GM23338 (cell line): ENCODE data around the gene OR5AU1. TPM values are rescaled to one million over a fixed set of nuclear protein-coding genes. Genes with fewer than 3 reads are reported as not detected.

Experiments
- ATAC-seq: fragments of 200-7000 bp; cut with Tn5 transposase; 3 replicates; pipeline ENCODE4 v1.9.1; 2020
- DNase-seq: peaks from one replicate; pipeline ENCODE4 v3.0.0-alpha.2; 2015; ENCODE audit warnings: low spot score
- H2AFZ ChIP-seq: fragments of 200-600 bp; sonication (generic); 2 replicates; pipeline ENCODE4 v1.8.0; 2016; ENCODE audit warnings: antibody characterized with exemption, mild to moderate bottlenecking, moderate library complexity
- H3F3A ChIP-seq: fragments of 200-600 bp; sonication (generic); replicated peaks from 2 replicates; pipeline ENCODE4 v1.8.0; 2017; ENCODE audit warnings: antibody characterized with exemption, mixed run types, low read depth
- H3K27ac ChIP-seq: fragments of 200-600 bp; sonication (generic); 2 replicates; pipeline ENCODE4 v1.6.1; 2016; ENCODE audit warnings: low read depth
- H3K27me3 ChIP-seq: fragments of 200-600 bp; sonication (generic); 2 replicates; pipeline ENCODE4 v1.8.0; 2016; ENCODE audit warnings: mild to moderate bottlenecking, mixed run types, moderate library complexity; ENCODE audit not compliant: insufficient read depth
- H3K36me3 ChIP-seq: fragments of 200-600 bp; sonication (generic); 2 replicates; pipeline ENCODE4 v1.8.0; 2016; ENCODE audit warnings: mild to moderate bottlenecking; ENCODE audit not compliant: insufficient read depth
- H3K4me1 ChIP-seq: fragments of 200-600 bp; sonication (generic); 2 replicates; pipeline ENCODE4 v1.8.0; 2016; ENCODE audit warnings: mild to moderate bottlenecking, moderate library complexity; ENCODE audit not compliant: insufficient read depth
- H3K4me2 ChIP-seq: fragments of 200-600 bp; sonication (generic); 2 replicates; pipeline ENCODE4 v1.7.1; 2017; ENCODE audit warnings: mixed run types
- H3K4me3 ChIP-seq: fragments of 200-600 bp; sonication (generic); 2 replicates; pipeline ENCODE4 v1.6.1; 2016; ENCODE audit warnings: mixed run types
- H3K79me2 ChIP-seq: fragments of 200-600 bp; sonication (generic); replicated peaks from 2 replicates; pipeline ENCODE4 v1.8.0; 2017; ENCODE audit warnings: mild to moderate bottlenecking; ENCODE audit not compliant: insufficient read depth
- H3K9me2 ChIP-seq: fragments of 200-600 bp; sonication (generic); 2 replicates; pipeline ENCODE4 v1.8.0; 2017; ENCODE audit not compliant: insufficient read depth
- H4K20me1 ChIP-seq: fragments of 200-600 bp; sonication (generic); replicated peaks from 2 replicates; pipeline ENCODE4 v1.8.0; 2017; ENCODE audit warnings: mild to moderate bottlenecking; ENCODE audit not compliant: insufficient read depth
- H3K27ac Mint-ChIP-seq: 2 replicates; pipeline ENCODE4 v1.8.0; 2020; ENCODE audit warnings: inconsistent platforms, mild to moderate bottlenecking, moderate library complexity, mixed read lengths
- H3K27me3 Mint-ChIP-seq: 3 replicates; pipeline ENCODE4 v1.8.0; 2022; ENCODE audit warnings: low read depth, mild to moderate bottlenecking, moderate library complexity, mixed read lengths, inconsistent platforms; ENCODE audit not compliant: insufficient read depth, poor library complexity
- H3K36me3 Mint-ChIP-seq: 3 replicates; pipeline ENCODE4 v1.8.0; 2021; ENCODE audit warnings: low read depth, mild to moderate bottlenecking, inconsistent platforms, moderate library complexity, mixed read lengths
- H3K4me1 Mint-ChIP-seq: 3 replicates; pipeline ENCODE4 v1.8.0; 2020; ENCODE audit warnings: mild to moderate bottlenecking, inconsistent platforms, mixed read lengths
- H3K4me3 Mint-ChIP-seq: 3 replicates; pipeline ENCODE4 v1.8.0; 2021; ENCODE audit warnings: moderate library complexity, mild to moderate bottlenecking, inconsistent platforms, mixed read lengths
- H3K9me3 Mint-ChIP-seq: 3 replicates; pipeline ENCODE4 v1.8.0; 2020; ENCODE audit warnings: moderate library complexity, mild to moderate bottlenecking, inconsistent platforms, mixed read lengths
- CREB1 ChIP-seq: fragments of 250-450 bp; sonication (Bioruptor Pico); IDR thresholded peaks from 2 replicates; pipeline ENCODE4 v1.5.0; 2020; ENCODE audit warnings: low read depth, mild to moderate bottlenecking, moderate library complexity
- EZH2 ChIP-seq: fragments of 200-600 bp; sonication (generic); IDR thresholded peaks from one replicate; pipeline ENCODE4 v1.8.0; 2017; ENCODE audit warnings: antibody characterized with exemption, mild to moderate bottlenecking, low read depth; ENCODE audit not compliant: unreplicated experiment
- EZH2phosphoT487 ChIP-seq: fragments of 200-600 bp; sonication (generic); IDR thresholded peaks from one replicate; pipeline ENCODE4 v1.8.1; 2018; ENCODE audit warnings: antibody characterized with exemption; ENCODE audit not compliant: unreplicated experiment
- JUNB ChIP-seq: IDR thresholded peaks from one replicate; pipeline ENCODE4 v1.6.1; 2016; ENCODE audit warnings: antibody characterized with exemption; ENCODE audit not compliant: unreplicated experiment
- NANOG ChIP-seq: IDR thresholded peaks from 2 replicates; pipeline ENCODE4 v1.6.1; 2016; ENCODE audit warnings: antibody characterized with exemption, borderline replicate concordance
- POLR2AphosphoS5 ChIP-seq: IDR thresholded peaks from 2 replicates; pipeline ENCODE4 v1.6.1; 2016; ENCODE audit warnings: antibody characterized with exemption, low read depth
- STAT1 ChIP-seq: IDR thresholded peaks from one replicate; pipeline ENCODE4 v1.6.1; 2016; ENCODE audit warnings: antibody characterized with exemption; ENCODE audit not compliant: unreplicated experiment
- ZNF114 ChIP-seq: fragments of 250-450 bp; sonication (Bioruptor Pico); IDR thresholded peaks from 2 replicates; pipeline ENCODE4 v1.5.0; 2020; ENCODE audit warnings: mild to moderate bottlenecking, moderate library complexity
- ZNF331 ChIP-seq: fragments of 250-450 bp; sonication (Bioruptor Pico); IDR thresholded peaks from 2 replicates; pipeline ENCODE4 v1.5.0; 2020; ENCODE audit warnings: low read depth, mild to moderate bottlenecking, moderate library complexity
- polyA plus RNA-seq: library from polyadenylated mRNA; unstranded; fragments of >200 nt; fragmentation: Nextera tagmentation; extraction: Ambion mirVana; gene quantifications from 2 replicates; pipeline ENCODE4 v1.2.1, GENCODE V29; 2016
- total RNA-seq: library from RNA; depleted of rRNA; stranded (reverse); fragments of >200 nt; shearing (Covaris generic); gene quantifications from 2 replicates; pipeline ENCODE4 v1.2.3, GENCODE V29; 2014
- TF ChIP-seq, protein P1 (sequence below), 2 experiments: fragments of 200-600 bp in 1 of 2; sonication (generic) in 1 of 2; conservative IDR thresholded peaks; 2 replicates each; pipeline versions ENCODE4 v1.5.1 to v1.6.1; 2016 to 2017; ENCODE audit warnings: antibody characterized with exemption in 2 of 2, low read depth in 2 of 2, mild to moderate bottlenecking in 2 of 2, moderate library complexity in 1 of 2
- TF ChIP-seq, protein P2 (sequence below): IDR thresholded peaks from one replicate; pipeline ENCODE4 v1.6.1; 2018; ENCODE audit warnings: antibody characterized with exemption; ENCODE audit not compliant: unreplicated experiment
- TF ChIP-seq, protein P3 (sequence below): IDR thresholded peaks from 2 replicates; pipeline ENCODE4 v1.6.1; 2016; ENCODE audit warnings: antibody characterized with exemption
- TF ChIP-seq, protein P4 (sequence below): fragments of 250-450 bp; sonication (Bioruptor Pico); IDR thresholded peaks from 2 replicates; pipeline ENCODE4 v1.5.0; 2020; ENCODE audit warnings: mild to moderate bottlenecking, moderate library complexity

OR5AU1 gene
- total and polyA plus RNA-seq, 2 experiments from 2014 or later: not detected

DNA sequence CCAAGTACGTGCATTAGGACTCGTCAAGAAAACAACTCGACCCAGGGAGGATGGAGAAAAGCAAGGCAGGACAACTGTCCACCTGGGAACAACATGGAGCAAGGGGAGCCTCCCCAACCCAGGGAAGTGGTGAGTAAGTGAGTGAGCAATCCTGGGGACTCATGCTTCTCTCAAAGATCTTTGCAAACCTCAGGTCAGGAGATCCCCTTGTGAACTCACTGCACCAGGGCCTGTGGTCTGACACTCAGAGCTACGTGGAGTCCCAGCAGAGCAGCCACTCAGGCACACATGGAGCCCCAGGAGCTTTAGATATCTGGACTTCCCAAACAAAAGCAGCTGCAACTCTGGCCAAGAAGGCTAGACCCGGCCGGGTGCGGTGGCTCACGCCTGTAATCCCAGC lies 12.2 kb upstream of the OR5AU1 start:
- Mint-ChIP-seq H3K27me3 (no peaks in the 10 kb centered on the region), H3K4me1 (no peaks in the 10 kb centered on the region), H3K36me3 (no peaks in the 10 kb centered on the region), H3K9me3 (no peaks in the 10 kb centered on the region), H3K27ac (no peak overlapping the region), H3K4me3 (no peak overlapping the region)
- Histone ChIP-seq H3F3A (no peaks in the 10 kb centered on the region), H3K4me2 (no peak overlapping the region), H2AFZ (no peak overlapping the region), H4K20me1 (no peaks in the 10 kb centered on the region), H3K79me2 (no peaks in the 10 kb centered on the region), H3K36me3 (no peaks in the 10 kb centered on the region), H3K4me1 (no peaks in the 10 kb centered on the region), H3K27me3 (no peaks in the 10 kb centered on the region), H3K9me2 (0 out of 2 replicates have a peak, but pooled peaks cover 12% of the 10 kb centered on the region), H3K4me3 (no peak overlapping the region), H3K27ac (no peak overlapping the region)
- no peak for TF ChIP-seq EZH2
- TF ChIP-seq, protein P1, sequence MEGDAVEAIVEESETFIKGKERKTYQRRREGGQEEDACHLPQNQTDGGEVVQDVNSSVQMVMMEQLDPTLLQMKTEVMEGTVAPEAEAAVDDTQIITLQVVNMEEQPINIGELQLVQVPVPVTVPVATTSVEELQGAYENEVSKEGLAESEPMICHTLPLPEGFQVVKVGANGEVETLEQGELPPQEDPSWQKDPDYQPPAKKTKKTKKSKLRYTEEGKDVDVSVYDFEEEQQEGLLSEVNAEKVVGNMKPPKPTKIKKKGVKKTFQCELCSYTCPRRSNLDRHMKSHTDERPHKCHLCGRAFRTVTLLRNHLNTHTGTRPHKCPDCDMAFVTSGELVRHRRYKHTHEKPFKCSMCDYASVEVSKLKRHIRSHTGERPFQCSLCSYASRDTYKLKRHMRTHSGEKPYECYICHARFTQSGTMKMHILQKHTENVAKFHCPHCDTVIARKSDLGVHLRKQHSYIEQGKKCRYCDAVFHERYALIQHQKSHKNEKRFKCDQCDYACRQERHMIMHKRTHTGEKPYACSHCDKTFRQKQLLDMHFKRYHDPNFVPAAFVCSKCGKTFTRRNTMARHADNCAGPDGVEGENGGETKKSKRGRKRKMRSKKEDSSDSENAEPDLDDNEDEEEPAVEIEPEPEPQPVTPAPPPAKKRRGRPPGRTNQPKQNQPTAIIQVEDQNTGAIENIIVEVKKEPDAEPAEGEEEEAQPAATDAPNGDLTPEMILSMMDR (conservative IDR thresholded peaks at IDR 0.05; ENCODE audit: low read depth in 2 of 2): no peak
- no peak for TF ChIP-seq EZH2phosphoT487
- no peak for TF ChIP-seq CREB1 (CRISPR knock-in tag)
- TF ChIP-seq, protein P2, sequence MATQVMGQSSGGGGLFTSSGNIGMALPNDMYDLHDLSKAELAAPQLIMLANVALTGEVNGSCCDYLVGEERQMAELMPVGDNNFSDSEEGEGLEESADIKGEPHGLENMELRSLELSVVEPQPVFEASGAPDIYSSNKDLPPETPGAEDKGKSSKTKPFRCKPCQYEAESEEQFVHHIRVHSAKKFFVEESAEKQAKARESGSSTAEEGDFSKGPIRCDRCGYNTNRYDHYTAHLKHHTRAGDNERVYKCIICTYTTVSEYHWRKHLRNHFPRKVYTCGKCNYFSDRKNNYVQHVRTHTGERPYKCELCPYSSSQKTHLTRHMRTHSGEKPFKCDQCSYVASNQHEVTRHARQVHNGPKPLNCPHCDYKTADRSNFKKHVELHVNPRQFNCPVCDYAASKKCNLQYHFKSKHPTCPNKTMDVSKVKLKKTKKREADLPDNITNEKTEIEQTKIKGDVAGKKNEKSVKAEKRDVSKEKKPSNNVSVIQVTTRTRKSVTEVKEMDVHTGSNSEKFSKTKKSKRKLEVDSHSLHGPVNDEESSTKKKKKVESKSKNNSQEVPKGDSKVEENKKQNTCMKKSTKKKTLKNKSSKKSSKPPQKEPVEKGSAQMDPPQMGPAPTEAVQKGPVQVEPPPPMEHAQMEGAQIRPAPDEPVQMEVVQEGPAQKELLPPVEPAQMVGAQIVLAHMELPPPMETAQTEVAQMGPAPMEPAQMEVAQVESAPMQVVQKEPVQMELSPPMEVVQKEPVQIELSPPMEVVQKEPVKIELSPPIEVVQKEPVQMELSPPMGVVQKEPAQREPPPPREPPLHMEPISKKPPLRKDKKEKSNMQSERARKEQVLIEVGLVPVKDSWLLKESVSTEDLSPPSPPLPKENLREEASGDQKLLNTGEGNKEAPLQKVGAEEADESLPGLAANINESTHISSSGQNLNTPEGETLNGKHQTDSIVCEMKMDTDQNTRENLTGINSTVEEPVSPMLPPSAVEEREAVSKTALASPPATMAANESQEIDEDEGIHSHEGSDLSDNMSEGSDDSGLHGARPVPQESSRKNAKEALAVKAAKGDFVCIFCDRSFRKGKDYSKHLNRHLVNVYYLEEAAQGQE: no peak
- TF ChIP-seq, protein P3, sequence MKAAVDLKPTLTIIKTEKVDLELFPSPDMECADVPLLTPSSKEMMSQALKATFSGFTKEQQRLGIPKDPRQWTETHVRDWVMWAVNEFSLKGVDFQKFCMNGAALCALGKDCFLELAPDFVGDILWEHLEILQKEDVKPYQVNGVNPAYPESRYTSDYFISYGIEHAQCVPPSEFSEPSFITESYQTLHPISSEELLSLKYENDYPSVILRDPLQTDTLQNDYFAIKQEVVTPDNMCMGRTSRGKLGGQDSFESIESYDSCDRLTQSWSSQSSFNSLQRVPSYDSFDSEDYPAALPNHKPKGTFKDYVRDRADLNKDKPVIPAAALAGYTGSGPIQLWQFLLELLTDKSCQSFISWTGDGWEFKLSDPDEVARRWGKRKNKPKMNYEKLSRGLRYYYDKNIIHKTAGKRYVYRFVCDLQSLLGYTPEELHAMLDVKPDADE: no peak
- TF ChIP-seq, protein P4, sequence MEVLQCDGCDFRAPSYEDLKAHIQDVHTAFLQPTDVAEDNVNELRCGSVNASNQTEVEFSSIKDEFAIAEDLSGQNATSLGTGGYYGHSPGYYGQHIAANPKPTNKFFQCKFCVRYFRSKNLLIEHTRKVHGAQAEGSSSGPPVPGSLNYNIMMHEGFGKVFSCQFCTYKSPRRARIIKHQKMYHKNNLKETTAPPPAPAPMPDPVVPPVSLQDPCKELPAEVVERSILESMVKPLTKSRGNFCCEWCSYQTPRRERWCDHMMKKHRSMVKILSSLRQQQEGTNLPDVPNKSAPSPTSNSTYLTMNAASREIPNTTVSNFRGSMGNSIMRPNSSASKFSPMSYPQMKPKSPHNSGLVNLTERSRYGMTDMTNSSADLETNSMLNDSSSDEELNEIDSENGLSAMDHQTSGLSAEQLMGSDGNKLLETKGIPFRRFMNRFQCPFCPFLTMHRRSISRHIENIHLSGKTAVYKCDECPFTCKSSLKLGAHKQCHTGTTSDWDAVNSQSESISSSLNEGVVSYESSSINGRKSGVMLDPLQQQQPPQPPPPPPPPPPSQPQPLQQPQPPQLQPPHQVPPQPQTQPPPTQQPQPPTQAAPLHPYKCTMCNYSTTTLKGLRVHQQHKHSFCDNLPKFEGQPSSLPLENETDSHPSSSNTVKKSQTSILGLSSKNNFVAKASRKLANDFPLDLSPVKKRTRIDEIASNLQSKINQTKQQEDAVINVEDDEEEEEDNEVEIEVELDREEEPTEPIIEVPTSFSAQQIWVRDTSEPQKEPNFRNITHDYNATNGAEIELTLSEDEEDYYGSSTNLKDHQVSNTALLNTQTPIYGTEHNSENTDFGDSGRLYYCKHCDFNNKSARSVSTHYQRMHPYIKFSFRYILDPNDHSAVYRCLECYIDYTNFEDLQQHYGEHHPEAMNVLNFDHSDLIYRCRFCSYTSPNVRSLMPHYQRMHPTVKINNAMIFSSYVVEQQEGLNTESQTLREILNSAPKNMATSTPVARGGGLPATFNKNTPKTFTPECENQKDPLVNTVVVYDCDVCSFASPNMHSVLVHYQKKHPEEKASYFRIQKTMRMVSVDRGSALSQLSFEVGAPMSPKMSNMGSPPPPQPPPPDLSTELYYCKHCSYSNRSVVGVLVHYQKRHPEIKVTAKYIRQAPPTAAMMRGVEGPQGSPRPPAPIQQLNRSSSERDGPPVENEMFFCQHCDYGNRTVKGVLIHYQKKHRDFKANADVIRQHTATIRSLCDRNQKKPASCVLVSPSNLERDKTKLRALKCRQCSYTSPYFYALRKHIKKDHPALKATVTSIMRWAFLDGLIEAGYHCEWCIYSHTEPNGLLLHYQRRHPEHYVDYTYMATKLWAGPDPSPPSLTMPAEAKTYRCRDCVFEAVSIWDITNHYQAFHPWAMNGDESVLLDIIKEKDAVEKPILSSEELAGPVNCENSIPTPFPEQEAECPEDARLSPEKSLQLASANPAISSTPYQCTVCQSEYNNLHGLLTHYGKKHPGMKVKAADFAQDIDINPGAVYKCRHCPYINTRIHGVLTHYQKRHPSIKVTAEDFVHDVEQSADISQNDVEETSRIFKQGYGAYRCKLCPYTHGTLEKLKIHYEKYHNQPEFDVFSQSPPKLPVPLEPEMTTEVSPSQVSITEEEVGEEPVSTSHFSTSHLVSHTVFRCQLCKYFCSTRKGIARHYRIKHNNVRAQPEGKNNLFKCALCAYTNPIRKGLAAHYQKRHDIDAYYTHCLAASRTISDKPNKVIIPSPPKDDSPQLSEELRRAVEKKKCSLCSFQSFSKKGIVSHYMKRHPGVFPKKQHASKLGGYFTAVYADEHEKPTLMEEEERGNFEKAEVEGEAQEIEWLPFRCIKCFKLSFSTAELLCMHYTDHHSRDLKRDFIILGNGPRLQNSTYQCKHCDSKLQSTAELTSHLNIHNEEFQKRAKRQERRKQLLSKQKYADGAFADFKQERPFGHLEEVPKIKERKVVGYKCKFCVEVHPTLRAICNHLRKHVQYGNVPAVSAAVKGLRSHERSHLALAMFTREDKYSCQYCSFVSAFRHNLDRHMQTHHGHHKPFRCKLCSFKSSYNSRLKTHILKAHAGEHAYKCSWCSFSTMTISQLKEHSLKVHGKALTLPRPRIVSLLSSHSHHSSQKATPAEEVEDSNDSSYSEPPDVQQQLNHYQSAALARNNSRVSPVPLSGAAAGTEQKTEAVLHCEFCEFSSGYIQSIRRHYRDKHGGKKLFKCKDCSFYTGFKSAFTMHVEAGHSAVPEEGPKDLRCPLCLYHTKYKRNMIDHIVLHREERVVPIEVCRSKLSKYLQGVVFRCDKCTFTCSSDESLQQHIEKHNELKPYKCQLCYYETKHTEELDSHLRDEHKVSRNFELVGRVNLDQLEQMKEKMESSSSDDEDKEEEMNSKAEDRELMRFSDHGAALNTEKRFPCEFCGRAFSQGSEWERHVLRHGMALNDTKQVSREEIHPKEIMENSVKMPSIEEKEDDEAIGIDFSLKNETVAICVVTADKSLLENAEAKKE (CRISPR knock-in tag): no peak
- no peak for TF ChIP-seq JUNB
- TF ChIP-seq POLR2AphosphoS5: no peak
- no peak for TF ChIP-seq ZNF114 (CRISPR knock-in tag)
- no peak for TF ChIP-seq ZNF331 (CRISPR knock-in tag)
- TF ChIP-seq NANOG: no peak
- TF ChIP-seq STAT1: no peak
- DNase-seq (no peak), ATAC-seq (no peak)
